Osteocyte (in vitro differentiated cells): ENCODE results near the gene SYCE1. TPM values are rescaled to one million over a fixed set of nuclear protein-coding genes. Genes with fewer than 3 reads are reported as not detected.

Experiments
- DNase-seq: peaks from one replicate; pipeline ENCODE4 v3.0.0; 2021; ENCODE audit warnings: mixed read lengths; ENCODE audit not compliant: unreplicated experiment; ENCODE audit errors: extremely low spot score
- H3K27ac Mint-ChIP-seq: one replicate; pipeline ENCODE4 v1.8.0; 2021; ENCODE audit warnings: mild to moderate bottlenecking, mixed read lengths; ENCODE audit not compliant: unreplicated experiment
- H3K27me3 Mint-ChIP-seq: one replicate; pipeline ENCODE4 v1.8.0; 2021; ENCODE audit warnings: mixed read lengths; ENCODE audit not compliant: unreplicated experiment
- H3K36me3 Mint-ChIP-seq: one replicate; pipeline ENCODE4 v1.8.0; 2021; ENCODE audit warnings: mixed read lengths; ENCODE audit not compliant: unreplicated experiment
- H3K4me1 Mint-ChIP-seq: one replicate; pipeline ENCODE4 v1.8.0; 2021; ENCODE audit warnings: mixed read lengths; ENCODE audit not compliant: unreplicated experiment
- H3K4me3 Mint-ChIP-seq: one replicate; pipeline ENCODE4 v1.8.0; 2021; ENCODE audit warnings: mild to moderate bottlenecking, moderate library complexity, mixed read lengths; ENCODE audit not compliant: unreplicated experiment
- H3K9me3 Mint-ChIP-seq: one replicate; pipeline ENCODE4 v1.8.0; 2021; ENCODE audit warnings: mixed read lengths; ENCODE audit not compliant: unreplicated experiment
- total RNA-seq: library from RNA; stranded (reverse); gene quantifications from 2 replicates; pipeline ENCODE4 v1.2.1, GENCODE V29; 2021
- TF ChIP-seq, protein P1 (sequence below): fragments of 200-600 bp; sonication (generic); IDR thresholded peaks from 2 replicates; pipeline ENCODE4 v1.5.0; 2021; ENCODE audit warnings: antibody characterized with exemption, mild to moderate bottlenecking, moderate library complexity

SYCE1 gene
- total RNA-seq, 1 donor from 2014 or later: not detected

DNA sequence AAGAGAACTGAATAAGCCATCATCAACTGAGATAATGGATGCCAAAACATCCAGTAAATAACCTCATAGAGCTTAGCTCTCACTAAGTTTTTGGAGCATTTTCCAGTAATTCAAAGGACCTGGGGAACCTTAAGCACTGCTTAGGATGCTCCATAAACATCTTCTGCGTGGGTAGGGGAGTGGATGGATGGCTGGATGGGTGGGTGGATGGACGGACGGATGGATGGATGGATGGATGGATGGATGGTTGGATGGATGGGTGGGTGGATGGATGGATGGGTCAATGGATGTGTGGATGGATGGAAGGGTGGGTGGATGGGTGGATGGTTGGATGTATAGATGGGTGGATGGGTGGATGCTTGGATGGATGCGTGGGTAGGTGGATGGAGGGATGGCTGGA, 29.2 kb downstream of the SYCE1 start:
- peaks cover 7% of the 10 kb centered on the region for H3K9me3 Mint-ChIP-seq
- H3K27ac Mint-ChIP-seq: no peak overlapping the region
- TF ChIP-seq, protein P1, sequence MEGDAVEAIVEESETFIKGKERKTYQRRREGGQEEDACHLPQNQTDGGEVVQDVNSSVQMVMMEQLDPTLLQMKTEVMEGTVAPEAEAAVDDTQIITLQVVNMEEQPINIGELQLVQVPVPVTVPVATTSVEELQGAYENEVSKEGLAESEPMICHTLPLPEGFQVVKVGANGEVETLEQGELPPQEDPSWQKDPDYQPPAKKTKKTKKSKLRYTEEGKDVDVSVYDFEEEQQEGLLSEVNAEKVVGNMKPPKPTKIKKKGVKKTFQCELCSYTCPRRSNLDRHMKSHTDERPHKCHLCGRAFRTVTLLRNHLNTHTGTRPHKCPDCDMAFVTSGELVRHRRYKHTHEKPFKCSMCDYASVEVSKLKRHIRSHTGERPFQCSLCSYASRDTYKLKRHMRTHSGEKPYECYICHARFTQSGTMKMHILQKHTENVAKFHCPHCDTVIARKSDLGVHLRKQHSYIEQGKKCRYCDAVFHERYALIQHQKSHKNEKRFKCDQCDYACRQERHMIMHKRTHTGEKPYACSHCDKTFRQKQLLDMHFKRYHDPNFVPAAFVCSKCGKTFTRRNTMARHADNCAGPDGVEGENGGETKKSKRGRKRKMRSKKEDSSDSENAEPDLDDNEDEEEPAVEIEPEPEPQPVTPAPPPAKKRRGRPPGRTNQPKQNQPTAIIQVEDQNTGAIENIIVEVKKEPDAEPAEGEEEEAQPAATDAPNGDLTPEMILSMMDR: no peak
- H3K27me3 Mint-ChIP-seq: no peaks in the 10 kb centered on the region
- DNase-seq: no peak
- no peaks in the 10 kb centered on the region for H3K36me3 Mint-ChIP-seq
- H3K4me3 Mint-ChIP-seq: no peak overlapping the region
- H3K4me1 Mint-ChIP-seq: no peaks in the 10 kb centered on the region

DNA sequence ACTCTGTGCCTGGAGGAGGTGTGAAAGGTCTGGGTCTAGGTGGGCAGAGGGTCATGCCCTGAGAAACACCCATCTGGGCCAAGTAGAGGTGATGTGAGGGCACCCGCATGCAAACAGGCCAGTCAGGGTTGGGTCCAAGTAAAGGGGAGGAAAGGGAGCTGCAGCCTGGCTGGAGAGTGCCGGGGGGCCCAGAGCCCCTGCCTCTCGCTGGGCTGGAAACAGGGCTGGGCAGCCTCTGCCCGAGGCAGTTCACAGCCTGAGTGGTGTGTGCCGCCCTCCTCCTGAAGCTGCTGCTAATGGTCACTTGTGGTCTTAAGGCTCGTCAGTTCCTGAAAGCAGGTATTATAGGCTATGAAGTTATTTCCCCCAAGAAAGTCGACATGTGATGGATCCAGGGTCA, 31.0 kb downstream of the SYCE1 start:
- no peak overlapping the region for H3K4me3 Mint-ChIP-seq
- no peaks in the 10 kb centered on the region for H3K27me3 Mint-ChIP-seq
- H3K36me3 Mint-ChIP-seq: no peaks in the 10 kb centered on the region
- no peaks in the 10 kb centered on the region for H3K4me1 Mint-ChIP-seq
- H3K9me3 Mint-ChIP-seq: peaks cover 7% of the 10 kb centered on the region
- TF ChIP-seq, protein P1: no peak
- no peak for DNase-seq
- no peak overlapping the region for H3K27ac Mint-ChIP-seq

DNA sequence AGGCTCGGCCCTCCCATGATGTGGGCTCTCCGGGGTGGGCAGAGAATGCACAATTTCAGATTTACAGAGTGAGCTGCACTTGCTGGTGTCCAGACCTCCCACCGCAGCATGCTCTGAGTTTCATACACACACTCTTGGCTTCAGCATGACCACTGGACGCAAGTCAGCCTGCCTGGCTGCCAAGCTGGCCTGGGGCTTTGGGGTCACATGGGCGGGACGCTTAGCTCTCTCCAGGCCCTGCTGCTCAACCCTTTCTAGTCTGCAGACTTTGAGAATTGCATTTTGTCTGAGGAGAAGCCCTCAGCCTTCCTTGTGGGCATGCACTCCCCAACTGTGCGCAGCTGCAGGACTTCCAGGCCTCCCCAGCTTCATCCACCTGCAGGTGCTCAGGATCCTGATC, 32.5 kb downstream of the SYCE1 start:
- peaks cover 7% of the 10 kb centered on the region for H3K9me3 Mint-ChIP-seq
- H3K4me3 Mint-ChIP-seq: no peak overlapping the region
- H3K27me3 Mint-ChIP-seq: no peaks in the 10 kb centered on the region
- no peak overlapping the region for H3K27ac Mint-ChIP-seq
- TF ChIP-seq, protein P1: no peak
- no peak for DNase-seq
- H3K4me1 Mint-ChIP-seq: no peaks in the 10 kb centered on the region
- H3K36me3 Mint-ChIP-seq: no peaks in the 10 kb centered on the region

DNA sequence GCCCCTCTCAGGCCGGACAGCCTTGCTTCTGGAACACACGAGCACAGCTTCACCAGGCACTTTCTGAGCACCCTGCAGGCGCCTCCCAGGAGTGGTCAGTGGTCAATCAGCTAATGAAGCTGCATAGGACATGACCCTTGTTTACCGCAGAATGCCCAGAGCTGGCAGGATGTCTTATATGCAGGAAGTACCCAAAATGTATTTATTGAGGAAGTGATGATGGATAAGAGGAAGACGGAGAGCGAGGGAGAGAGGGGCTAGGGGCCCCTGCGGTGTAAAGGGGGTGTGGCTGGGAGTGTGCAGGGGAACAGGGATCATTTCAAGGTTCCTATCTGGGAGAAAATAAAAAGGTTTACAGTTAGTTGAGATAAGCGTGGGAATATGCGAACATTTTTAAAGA, 34.9 kb downstream of the SYCE1 start:
- H3K9me3 Mint-ChIP-seq: peaks cover 1% of the 10 kb centered on the region
- TF ChIP-seq, protein P1: no peak

DNA sequence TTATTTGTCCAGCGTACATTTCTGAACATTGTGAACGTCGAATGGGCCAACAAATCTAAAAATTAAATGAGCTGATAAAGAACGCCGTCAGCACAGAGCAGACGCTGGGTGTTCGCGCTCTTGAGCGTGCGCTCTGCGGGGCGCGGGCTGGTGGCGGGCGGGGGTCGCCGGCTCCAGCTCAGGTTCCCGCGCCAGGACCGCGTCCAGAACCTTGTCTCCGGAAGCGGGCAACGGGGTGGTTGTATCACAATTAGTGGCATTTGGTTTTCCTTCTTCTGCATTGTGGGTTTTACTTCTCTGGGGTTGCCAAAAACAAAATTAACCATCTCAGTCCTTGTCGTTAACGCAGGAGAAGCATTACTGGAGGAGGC, 35.8 kb downstream of the SYCE1 start:
- no peak overlapping the region for H3K4me3 Mint-ChIP-seq
- H3K9me3 Mint-ChIP-seq: no peaks in the 10 kb centered on the region
- H3K27me3 Mint-ChIP-seq: no peaks in the 10 kb centered on the region
- TF ChIP-seq, protein P1: no peak
- H3K4me1 Mint-ChIP-seq: no peaks in the 10 kb centered on the region
- H3K36me3 Mint-ChIP-seq: no peaks in the 10 kb centered on the region
- no peak for DNase-seq
- H3K27ac Mint-ChIP-seq: no peak overlapping the region

More for the DNA sequence above, 34.9 kb downstream of the SYCE1 start:
- Mint-ChIP-seq H3K36me3 (no peaks in the 10 kb centered on the region), H3K27ac (no peak overlapping the region), H3K27me3 (no peaks in the 10 kb centered on the region), H3K4me1 (no peaks in the 10 kb centered on the region), H3K4me3 (no peak overlapping the region)
- no peak for DNase-seq
